ENCODE data around the gene CCDC141. TPM values are rescaled to one million over a fixed set of nuclear protein-coding genes. Genes with fewer than 3 reads are reported as not detected.
"Not testable (repeated sequence)": the region's sequence is repeated elsewhere in the genome, so short reads cannot be mapped to it uniquely, and the experiment has no call there.

CCDC141 gene
- total RNA-seq, 1 experiment from 2014 or later = 11.5 TPM

- CTCF ChIA-PET = no interaction called here
- H3K27me3 Mint-ChIP-seq (ENCODE audit: insufficient read depth, unreplicated experiment) = no peaks in the 10 kb centered on the region
Observed at GRCh38 chr2:179097131-179097530, 47.2 kb upstream of the CCDC141 start.

GRCh38 chr2:179096090-179096489 is 46.2 kb upstream of the CCDC141 start:
- Mint-ChIP-seq H3K27me3 (ENCODE audit: insufficient read depth, unreplicated experiment) (no peaks in the 10 kb centered on the region), H3K27ac (ENCODE audit: unreplicated experiment) (no peak overlapping the region), H3K4me3 (ENCODE audit: unreplicated experiment) (no peak overlapping the region), H3K9me3 (ENCODE audit: unreplicated experiment) (peaks cover 9% of the 10 kb centered on the region), H3K36me3 (ENCODE audit: insufficient read depth, unreplicated experiment) (no peaks in the 10 kb centered on the region), H3K4me1 (ENCODE audit: low read depth, unreplicated experiment) (no peaks in the 10 kb centered on the region)
- BruUV-seq (replicated peaks) = no TSS peak
- Histone ChIP-seq H3K36me3 (ENCODE audit: control insufficient read depth, insufficient read depth, low read length) (no peaks in the 10 kb centered on the region), H3K27me3 (replicated peaks; ENCODE audit: control insufficient read depth, insufficient read depth, low read length) (no peaks in the 10 kb centered on the region), H3K4me3 (ENCODE audit: low read depth, low read length) (no peak overlapping the region), H3K4me1 (no peaks in the 10 kb centered on the region), H3K9me3 (peaks cover 3% of the 10 kb centered on the region; the same call in 1 of the 2 replicates)
- POLR2A ChIA-PET = no interaction called here
- TF ChIP-seq CTCF (IDR thresholded peaks at IDR 0.05; ENCODE audit: insufficient read depth in 1 of 2, low read depth in 1 of 2, low read length in 1 of 2, severe bottlenecking in 1 of 2, unreplicated experiment in 1 of 2) = no peak
- CTCF ChIA-PET = no interaction called here
- intact Hi-C loops (cut with micrococcal nuclease; ENCODE audit: unreplicated experiment) = no loop called here
- DNase-seq = no peak

More at GRCh38 chr2:179097131-179097530, 47.2 kb upstream of the CCDC141 start:
- no peaks in the 10 kb centered on the region for H3K36me3 ChIP-seq (ENCODE audit: control insufficient read depth, insufficient read depth, low read length)
- Mint-ChIP-seq H3K36me3 (ENCODE audit: insufficient read depth, unreplicated experiment) (no peaks in the 10 kb centered on the region), H3K27ac (ENCODE audit: unreplicated experiment) (no peak overlapping the region), H3K9me3 (ENCODE audit: unreplicated experiment) (peaks cover 3% of the 10 kb centered on the region), H3K4me1 (ENCODE audit: low read depth, unreplicated experiment) (no peaks in the 10 kb centered on the region), H3K4me3 (ENCODE audit: unreplicated experiment) (no peak overlapping the region)
- no peaks in the 10 kb centered on the region for H3K4me1 ChIP-seq
- H3K9me3 ChIP-seq = peaks cover 3% of the 10 kb centered on the region; the same call in 1 of the 2 replicates
- TF ChIP-seq CTCF (IDR thresholded peaks at IDR 0.05; ENCODE audit: insufficient read depth in 1 of 2, low read depth in 1 of 2, low read length in 1 of 2, severe bottlenecking in 1 of 2, unreplicated experiment in 1 of 2) = no peak
- no peaks in the 10 kb centered on the region for H3K27me3 ChIP-seq (replicated peaks; ENCODE audit: control insufficient read depth, insufficient read depth, low read length)
- POLR2A ChIA-PET = no interaction called here
- intact Hi-C loops (cut with micrococcal nuclease; ENCODE audit: unreplicated experiment) = no loop called here
- no TSS peak for BruUV-seq (replicated peaks)
- DNase-seq = no peak
- H3K4me3 ChIP-seq (ENCODE audit: low read depth, low read length) = no peak overlapping the region

DNA sequence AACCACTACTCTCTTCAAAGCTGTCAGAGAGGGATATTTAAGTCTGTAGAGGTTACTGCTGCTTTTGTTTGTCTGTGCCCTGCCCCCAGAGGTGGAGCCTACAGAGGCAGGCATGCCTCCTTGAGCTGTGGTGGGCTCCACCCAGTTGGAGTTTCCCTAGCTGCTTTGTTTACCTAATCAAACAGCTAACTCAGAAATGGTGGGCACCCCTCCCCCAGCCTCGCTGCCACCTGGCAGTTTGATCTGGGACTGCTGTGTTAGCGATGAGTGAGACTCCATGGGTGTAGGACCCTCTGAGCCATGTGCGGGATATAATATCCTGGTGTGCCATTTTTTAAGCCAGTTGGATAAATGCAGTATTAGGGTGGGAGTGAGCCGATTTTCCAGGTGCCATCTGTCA is 43.0 kb upstream of the CCDC141 start:
- H3K27me3 ChIP-seq (replicated peaks; ENCODE audit: control insufficient read depth, insufficient read depth, low read length); BruUV-seq (replicated peaks); H3K27ac Mint-ChIP-seq (ENCODE audit: unreplicated experiment); H3K4me1 Mint-ChIP-seq (ENCODE audit: low read depth, unreplicated experiment); DNase-seq; intact Hi-C loops (cut with micrococcal nuclease; ENCODE audit: unreplicated experiment); H3K9me3 ChIP-seq; H3K36me3 Mint-ChIP-seq (ENCODE audit: insufficient read depth, unreplicated experiment); H3K4me3 Mint-ChIP-seq (ENCODE audit: unreplicated experiment); H3K4me1 ChIP-seq; H3K4me3 ChIP-seq (ENCODE audit: low read depth, low read length); POLR2A ChIA-PET; H3K9me3 Mint-ChIP-seq (ENCODE audit: unreplicated experiment); CTCF ChIA-PET; H3K36me3 ChIP-seq (ENCODE audit: control insufficient read depth, insufficient read depth, low read length); H3K27me3 Mint-ChIP-seq (ENCODE audit: insufficient read depth, unreplicated experiment): not testable (repeated sequence)

DNA sequence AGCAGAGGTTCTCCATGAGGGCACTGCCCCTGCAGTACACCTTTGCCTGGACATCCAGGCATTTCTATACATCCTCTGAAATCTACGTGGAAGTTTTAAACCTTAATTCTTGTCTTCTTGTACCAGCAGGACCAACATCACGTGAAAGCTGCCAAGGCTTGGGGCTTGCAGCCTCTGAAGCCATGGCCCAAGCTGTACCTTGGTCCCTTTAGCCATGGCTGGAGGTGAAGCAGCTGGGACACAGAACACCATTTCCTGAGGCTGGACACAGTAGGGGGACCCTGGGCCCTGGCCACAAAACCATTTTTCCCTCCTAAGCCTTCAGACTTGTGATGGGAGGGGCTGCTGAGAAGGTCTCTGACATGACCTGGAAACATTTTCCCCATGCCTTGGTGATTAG is 32.8 kb upstream of the CCDC141 start:
- 0 out of 2 replicates have a peak, but pooled peaks cover 6% of the 10 kb centered on the region for H3K4me1 ChIP-seq
- peaks cover 6% of the 10 kb centered on the region for H3K4me1 Mint-ChIP-seq (ENCODE audit: low read depth, unreplicated experiment)
- intact Hi-C loops (cut with micrococcal nuclease; ENCODE audit: unreplicated experiment) = no loop called here
- H3K27me3 ChIP-seq (replicated peaks; ENCODE audit: control insufficient read depth, insufficient read depth, low read length) = no peaks in the 10 kb centered on the region
- no peaks in the 10 kb centered on the region for H3K36me3 ChIP-seq (ENCODE audit: control insufficient read depth, insufficient read depth, low read length)
- no TSS peak for BruUV-seq (replicated peaks)
- POLR2A ChIA-PET = no interaction called here
- H3K4me3 ChIP-seq (ENCODE audit: low read depth, low read length) = no peak overlapping the region
- H3K36me3 Mint-ChIP-seq (ENCODE audit: insufficient read depth, unreplicated experiment) = no peaks in the 10 kb centered on the region
- DNase-seq = no peak
- no peak overlapping the region for H3K4me3 Mint-ChIP-seq (ENCODE audit: unreplicated experiment)
- CTCF ChIA-PET = no interaction called here
- peaks cover 22% of the 10 kb centered on the region for H3K9me3 Mint-ChIP-seq (ENCODE audit: unreplicated experiment)
- H3K27me3 Mint-ChIP-seq (ENCODE audit: insufficient read depth, unreplicated experiment) = no peaks in the 10 kb centered on the region
- TF ChIP-seq CTCF (IDR thresholded peaks at IDR 0.05; ENCODE audit: insufficient read depth in 1 of 2, low read depth in 1 of 2, low read length in 1 of 2, severe bottlenecking in 1 of 2, unreplicated experiment in 1 of 2) = no peak
- H3K27ac Mint-ChIP-seq (ENCODE audit: unreplicated experiment) = no peak overlapping the region
- peaks cover 7% of the 10 kb centered on the region; the same call in 1 of the 2 replicates for H3K9me3 ChIP-seq

Data from Caco-2 (cell line).